Posterior cingulate gyrus (tissue), 11 donors: ENCODE measurements around the gene ITPK1.

Experiments
- DNase-seq, 10 donors: peaks; one replicate each; pipeline versions ENCODE4 v3.0.0 to v3.0.0-alpha.2; 2020 to 2021; ENCODE audit warnings: mixed read lengths in 3 of 10
- intact Hi-C: fragments of 100-400 bp; cut with DNase I; formaldehyde crosslinking; loops from one replicate; pipeline ENCODE4 v1.15.1; 2023

Gene ITPK1

GRCh38 chr14:92984896-92985295, 130.8 kb downstream of the ITPK1 start:
- DNase-seq: peak in 3 of 10 donors; percentile 2 to 18 (median 6)
- intact Hi-C loops: no loop called here

- DNase-seq: peak in 3 of 10 donors; percentile 14 to 33 (median 24)
- intact Hi-C loops: no loop called here
These were observed 131.5 kb downstream of the ITPK1 start for GRCh38 chr14:92984082-92984788.

- peak in 4 of 10 donors; percentile 52 to 90 (median 82) for DNase-seq
- intact Hi-C loops: no loop called here
These were observed 132.8 kb downstream of the ITPK1 start for GRCh38 chr14:92982956-92983355.

- intact Hi-C loops: no loop called here
- DNase-seq: peak in 3 of 10 donors; percentile 37 to 40 (median 38)
These were observed 134.0 kb downstream of the ITPK1 start for GRCh38 chr14:92981726-92982125.

- peak in 3 of 10 donors; percentile 10 to 58 (median 32) for DNase-seq
- intact Hi-C loops: no loop called here
These were observed 134.9 kb downstream of the ITPK1 start for GRCh38 chr14:92980866-92981265.

GRCh38 chr14:92978229-92979021, 137.3 kb downstream of the ITPK1 start:
- peak in 3 of 10 donors; percentile 7 to 32 (median 21) for DNase-seq
- intact Hi-C loops: no loop called here

- intact Hi-C loops: no loop called here
- DNase-seq: peak in 2 of 10 donors; percentile 15 to 32
These were observed 139.5 kb downstream of the ITPK1 start for GRCh38 chr14:92976268-92976667.

- DNase-seq: peak in 2 of 10 donors; percentile 59 to 71
- intact Hi-C loops: loop anchor here (5.0 kb wide), 2 partner anchors 33 to 138 kb away; no protein-coding TSS in a partner anchor
These were observed 141.0 kb downstream of the ITPK1 start for GRCh38 chr14:92974541-92975345.

GRCh38 chr14:92973798-92974372, 141.8 kb downstream of the ITPK1 start:
- peak in 1 of 10 donors; percentile 90 for DNase-seq
- intact Hi-C loops: loop anchor here (5.0 kb wide), 2 partner anchors 33 to 138 kb away; no protein-coding TSS in a partner anchor

GRCh38 chr14:92973261-92973797, 142.4 kb downstream of the ITPK1 start:
- DNase-seq: peak; percentile 71 to 97 (median 85)
- intact Hi-C loops: loop anchor here (5.0 kb wide), 2 partner anchors 34 to 139 kb away; no protein-coding TSS in a partner anchor

GRCh38 chr14:92971601-92972180, 144.0 kb downstream of the ITPK1 start:
- intact Hi-C loops: loop anchor here (5.0 kb wide), 2 partner anchors 36 to 141 kb away; no protein-coding TSS in a partner anchor

GRCh38 chr14:92970271-92970670, 145.5 kb downstream of the ITPK1 start:
- DNase-seq: peak in 3 of 10 donors; percentile 55 to 69 (median 69)
- intact Hi-C loops: loop anchor here (5.0 kb wide), 2 partner anchors 37 to 142 kb away; no protein-coding TSS in a partner anchor

More at GRCh38 chr14:92971601-92972180, 144.0 kb downstream of the ITPK1 start:
- peak in 4 of 10 donors; percentile 2 to 73 (median 67) for DNase-seq

GRCh38 chr14:92969871-92970270, 145.9 kb downstream of the ITPK1 start:
- DNase-seq: peak in 2 of 10 donors; percentile 75 to 80
- intact Hi-C loops: loop anchor here (5.0 kb wide), 2 partner anchors 37 to 142 kb away; no protein-coding TSS in a partner anchor

- intact Hi-C loops: no loop called here
- peak in 8 of 10 donors; percentile 55 to 95 (median 74) for DNase-seq
These were observed 146.3 kb downstream of the ITPK1 start for GRCh38 chr14:92969430-92969829.

GRCh38 chr14:92968291-92969020, 147.3 kb downstream of the ITPK1 start:
- peak in 4 of 10 donors; percentile 13 to 77 (median 46) for DNase-seq
- intact Hi-C loops: no loop called here

- DNase-seq: no peak
- intact Hi-C loops: no loop called here
These were observed 148.3 kb downstream of the ITPK1 start for GRCh38 chr14:92967346-92967926.

- no peak for DNase-seq
- intact Hi-C loops: no loop called here
These were observed 150.4 kb downstream of the ITPK1 start for GRCh38 chr14:92965281-92965680.
